Stimulated activated CD8-positive, alpha-beta memory T cell treated with anti-CD3 and anti-CD28 coated beads, Interleukin-15, amount 100 ng/mL, for 24 hours (primary cell): ENCODE data around the gene ASPHD1.
"Not testable (repeated sequence)": the region's sequence is repeated elsewhere in the genome, so short reads cannot be mapped to it uniquely, and the experiment has no call there.

Source experiments
- DNase-seq: peaks from one replicate; pipeline ENCODE4 v3.0.0-alpha.2; 2020; ENCODE audit warnings: low read depth

ASPHD1 gene, protein sequence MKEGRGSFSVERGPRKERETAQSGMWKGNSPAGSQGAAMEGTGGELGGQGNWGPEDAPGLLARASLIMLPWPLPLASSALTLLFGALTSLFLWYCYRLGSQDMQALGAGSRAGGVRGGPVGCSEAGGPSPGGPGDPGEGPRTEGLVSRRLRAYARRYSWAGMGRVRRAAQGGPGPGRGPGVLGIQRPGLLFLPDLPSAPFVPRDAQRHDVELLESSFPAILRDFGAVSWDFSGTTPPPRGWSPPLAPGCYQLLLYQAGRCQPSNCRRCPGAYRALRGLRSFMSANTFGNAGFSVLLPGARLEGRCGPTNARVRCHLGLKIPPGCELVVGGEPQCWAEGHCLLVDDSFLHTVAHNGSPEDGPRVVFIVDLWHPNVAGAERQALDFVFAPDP

DNA sequence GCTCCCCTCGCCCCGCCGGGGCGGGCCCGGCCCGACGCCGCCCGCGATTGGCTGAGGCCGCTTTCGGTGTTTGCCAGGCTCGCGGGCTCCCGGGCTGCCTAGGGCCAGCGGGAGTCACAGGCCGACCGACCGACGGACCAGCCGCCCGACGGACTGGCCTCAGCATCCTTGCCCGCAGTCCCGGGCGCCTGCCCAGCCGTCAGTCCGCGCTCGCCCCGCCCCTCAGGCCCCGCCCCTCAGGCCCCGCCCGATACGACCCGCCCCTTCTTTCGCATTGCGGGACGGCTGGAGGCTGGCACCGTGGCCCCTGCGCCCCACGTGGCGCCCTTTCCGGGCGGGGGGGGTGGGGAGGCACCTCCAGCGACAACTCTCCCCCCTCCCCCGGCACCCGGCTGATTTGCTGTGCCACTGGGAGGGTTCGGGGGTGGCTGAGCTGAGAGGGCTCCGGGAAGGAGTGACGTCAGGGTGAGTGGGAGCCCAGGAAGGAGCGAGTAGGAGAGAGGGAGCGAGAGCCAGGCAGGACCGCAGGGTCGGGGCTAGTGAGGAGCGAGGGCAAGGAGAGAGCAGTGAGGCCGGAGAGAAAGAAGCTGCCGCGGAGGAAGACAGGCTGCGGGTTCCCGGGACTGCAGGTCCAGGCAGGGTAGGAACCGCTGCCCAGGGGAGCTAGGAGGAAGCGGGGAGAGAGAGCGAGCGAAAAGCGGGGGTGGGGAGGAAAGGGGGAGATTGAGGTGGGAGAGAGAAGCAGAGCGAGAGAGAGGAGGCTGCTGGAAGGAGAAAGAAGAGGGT is at the start of gene ASPHD1:
Gene ASPHD1 (plus strand): TSS at position 387 of the 786 bp plus-strand sequence. CDS start 484 bp downstream, outside the sequence.
- peak; percentile 47 for DNase-seq

DNA sequence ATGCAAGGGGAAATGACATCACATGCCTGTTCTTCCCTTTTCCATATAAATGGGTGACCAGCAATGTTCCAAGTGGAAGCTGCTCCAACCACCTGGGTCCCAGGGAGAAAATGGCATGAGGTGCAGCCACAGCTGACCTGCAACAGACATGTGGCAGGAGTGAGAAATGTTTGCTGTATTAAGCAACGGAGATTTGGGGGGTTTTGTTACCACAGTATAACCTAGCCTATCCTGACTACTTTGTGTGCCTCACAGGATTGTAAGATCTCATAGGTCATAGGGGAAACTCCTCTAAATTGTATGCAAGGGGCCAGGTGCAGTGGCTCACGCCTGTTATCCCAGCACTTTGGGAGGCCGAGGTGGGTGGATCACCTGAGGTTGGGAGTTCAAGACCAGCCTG is 49.3 kb upstream of the ASPHD1 start:
- DNase-seq = no peak

DNA sequence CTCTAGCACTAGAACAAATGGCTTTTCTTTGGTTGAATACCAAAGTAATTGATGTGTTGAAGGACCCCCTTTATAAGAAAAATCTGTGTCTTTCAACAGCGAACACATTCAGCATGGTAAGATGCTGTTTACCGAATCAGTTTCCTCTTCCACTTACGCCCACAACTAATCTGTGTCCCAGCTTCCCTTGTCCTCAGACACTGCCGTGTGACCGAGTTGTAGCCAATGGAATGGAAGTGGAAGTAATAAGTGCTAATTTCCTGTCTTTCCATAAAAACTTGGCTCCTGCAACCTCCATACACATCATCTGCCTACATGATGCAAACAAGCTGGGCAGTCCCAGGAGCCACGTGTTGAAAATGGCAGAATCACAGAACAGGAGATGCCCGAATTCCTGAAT is 47.6 kb upstream of the ASPHD1 start:
- DNase-seq = no peak

DNA sequence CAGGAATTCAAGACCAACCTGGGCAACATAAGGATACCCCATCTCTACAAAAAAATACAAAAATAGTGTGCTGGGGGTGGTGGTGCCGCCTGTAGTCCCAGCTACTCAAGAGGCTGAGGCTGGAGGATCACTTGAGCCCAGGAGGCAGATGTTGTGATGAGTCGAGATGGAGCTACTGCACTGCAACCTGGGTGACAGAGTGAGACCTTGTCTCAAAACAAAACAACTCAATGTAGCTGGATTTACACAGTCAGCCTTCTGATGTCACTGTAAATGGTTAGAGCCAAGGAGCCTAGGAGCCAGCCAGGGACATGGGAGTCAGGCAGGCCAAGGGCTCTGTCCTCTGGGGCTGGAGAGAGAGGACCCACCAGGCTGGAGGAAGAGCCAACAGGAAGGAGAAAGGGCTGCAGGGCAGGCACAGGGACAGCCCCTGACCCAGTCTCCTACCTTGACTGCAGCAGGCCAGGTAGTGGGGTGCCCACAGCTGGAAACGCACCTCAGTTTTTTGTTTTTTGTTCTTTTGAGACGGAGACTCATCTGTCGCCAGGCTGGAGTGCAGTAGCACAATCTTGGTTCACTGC is 45.7 kb upstream of the ASPHD1 start:
- DNase-seq = no peak

DNA sequence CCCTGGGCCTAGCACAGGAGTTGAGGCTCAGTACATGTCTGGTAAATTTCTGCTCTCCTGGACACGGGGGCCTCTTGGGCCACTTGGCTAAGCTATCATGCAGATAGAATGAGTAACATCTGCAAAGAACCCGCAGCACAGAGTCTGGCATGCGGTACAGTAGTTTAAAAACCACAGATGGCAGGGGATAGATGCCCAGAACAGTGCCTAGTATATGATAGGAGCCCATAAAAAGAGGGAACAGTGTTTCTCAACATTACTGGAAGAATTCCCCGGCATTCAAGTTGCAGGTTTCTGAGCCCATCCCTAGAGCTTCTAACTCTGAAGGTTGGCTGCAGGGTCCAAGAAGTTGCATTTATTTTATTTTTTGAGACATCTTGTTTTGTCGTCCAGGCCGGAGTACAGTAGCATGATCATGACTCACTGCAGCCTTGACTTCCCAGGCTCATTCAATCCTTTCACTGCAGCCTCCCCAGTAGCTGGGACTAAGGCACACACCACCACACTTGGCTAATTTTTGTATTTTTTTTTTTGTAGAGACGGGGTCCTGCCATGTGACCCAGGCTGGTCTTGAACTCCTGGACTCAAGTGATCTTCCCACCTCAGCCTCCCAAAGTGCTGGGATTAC is 43.0 kb upstream of the ASPHD1 start:
- no peak for DNase-seq

DNA sequence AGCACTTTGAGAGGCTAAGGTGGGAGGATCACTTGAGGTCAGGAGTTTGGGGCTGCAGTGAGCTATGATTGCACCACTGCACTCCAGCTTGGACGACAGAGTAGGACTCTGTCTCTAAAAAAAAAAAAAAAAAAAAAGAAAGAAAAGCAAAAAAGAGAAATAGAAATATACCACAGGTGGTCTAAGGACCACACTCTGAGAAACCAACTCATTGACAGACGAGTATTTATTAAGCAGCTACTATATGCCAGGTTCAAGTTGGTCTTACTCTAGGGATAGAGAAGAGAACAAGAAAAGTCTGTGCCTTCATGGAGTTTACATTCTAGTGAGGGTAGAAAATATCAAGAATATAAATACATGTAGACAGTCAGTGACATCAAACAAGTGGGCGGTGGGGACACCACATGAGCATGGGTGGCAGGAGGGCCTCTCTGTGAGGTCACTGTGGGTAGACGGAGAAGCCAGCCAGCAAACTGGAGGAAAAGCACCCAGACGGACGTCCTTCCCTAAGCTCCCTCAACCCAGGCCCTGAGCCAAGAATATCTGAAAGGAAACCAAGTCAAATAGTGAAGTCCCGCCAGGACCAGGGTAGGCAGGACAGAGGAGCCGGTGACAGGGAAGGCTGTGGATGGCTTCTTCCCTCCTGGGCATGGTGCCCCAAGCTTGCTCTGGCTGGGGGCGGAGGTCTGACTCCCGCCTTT is 42.0 kb upstream of the ASPHD1 start:
- DNase-seq = no peak

DNA sequence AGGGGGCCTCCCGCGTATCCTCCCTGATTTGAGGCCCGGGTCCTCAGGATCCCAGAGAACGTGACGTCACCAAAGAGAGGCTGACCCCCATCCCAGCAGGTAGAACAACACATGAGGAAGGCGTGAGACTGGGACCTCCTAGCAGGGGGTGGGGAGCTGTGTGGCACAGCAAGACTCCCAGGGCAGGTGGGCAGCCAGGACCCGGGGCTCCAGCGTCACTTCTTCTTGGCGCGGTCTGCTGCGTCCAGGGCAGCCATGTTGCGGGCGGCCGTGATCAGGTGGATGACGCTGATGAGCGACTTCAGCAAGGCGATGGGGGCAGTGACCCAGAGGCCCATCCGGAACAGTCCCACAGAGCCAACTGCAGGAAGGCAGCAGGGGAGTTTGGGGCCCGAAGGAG is 41.3 kb upstream of the ASPHD1 start:
- no peak for DNase-seq

DNA sequence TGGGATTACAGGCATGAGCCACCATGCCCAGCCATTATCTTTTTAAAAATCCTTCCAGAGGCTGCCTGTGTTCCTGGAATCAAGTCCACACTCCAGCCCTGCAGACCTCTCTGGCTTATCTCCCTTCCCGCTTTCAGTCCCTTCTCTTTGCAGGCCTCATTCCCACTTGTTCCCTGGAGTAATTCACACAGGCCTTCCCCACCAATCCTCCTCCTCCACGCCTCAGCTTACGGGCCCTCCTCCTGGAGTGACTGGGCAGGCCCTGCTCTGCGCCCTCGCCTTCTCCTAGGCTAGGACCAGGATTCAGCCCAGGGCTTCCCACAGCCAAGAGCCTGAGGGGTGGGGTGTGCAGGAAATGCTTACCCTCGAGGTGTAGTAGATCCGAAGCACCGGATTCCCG is 40.1 kb upstream of the ASPHD1 start:
- DNase-seq = no peak

DNA sequence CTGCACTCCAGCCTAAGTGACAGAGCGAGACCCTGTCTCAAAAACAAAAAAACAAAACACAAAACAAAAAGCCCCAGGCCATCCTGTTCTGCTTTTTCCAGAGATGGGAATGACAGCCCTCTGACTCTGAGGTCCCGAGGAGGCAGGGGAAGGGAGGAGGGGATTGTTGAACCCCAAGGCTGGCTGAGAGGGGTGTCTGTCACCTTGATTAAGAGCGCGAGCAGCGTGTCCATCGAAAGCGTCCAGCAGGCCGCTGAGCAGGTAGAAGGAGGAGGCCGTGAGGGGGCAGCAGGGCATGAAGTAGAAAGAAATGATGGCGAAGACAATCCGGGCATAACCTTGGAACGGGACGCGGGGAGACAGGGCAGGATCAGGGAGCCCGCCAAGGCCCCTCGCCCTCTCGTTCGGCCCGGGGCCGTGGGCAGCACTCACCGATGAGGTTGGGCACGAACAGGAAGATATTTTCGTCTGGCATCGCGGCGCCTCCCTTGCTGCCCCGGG is 37.9 kb upstream of the ASPHD1 start:
- DNase-seq = no peak

DNA sequence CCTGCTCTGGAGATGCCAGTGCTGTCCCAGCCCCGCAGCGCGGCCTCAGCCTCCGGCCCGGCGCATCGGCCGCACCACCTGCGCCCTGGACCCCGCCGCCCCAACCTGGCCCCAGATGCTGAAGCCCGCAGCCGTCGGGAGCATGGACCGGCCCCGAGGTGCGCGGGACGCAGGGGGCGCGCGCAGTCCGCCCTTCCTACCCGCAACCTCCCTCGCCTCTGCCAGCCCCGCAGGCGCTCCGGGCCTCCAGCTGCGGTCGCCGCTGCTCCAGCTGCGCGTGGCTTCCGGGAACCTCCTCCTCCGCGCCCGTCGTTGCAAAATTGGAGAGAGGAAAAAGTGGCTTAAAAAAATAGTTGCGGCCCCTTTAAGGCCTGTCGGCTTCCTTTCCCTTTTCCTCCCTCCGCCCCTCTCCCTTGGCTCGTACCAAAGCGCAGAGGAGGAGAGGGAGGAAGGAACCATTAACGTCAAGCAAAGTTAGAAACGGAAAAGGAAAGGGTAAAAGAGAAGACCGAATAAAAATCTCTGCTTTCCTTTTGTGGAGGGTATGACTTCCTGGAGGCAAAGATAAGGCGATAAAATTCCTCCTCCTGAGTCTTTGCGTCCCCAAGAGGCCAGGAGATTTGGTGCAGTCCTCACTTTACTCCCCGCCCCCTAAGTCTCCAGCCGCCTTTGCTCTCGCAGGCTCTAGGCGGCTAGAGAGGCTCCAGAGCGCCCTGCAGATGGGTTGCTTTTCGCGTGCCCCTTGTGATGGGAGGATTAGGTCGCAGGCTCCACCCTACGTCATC is 37.2 kb upstream of the ASPHD1 start, which contains the start of gene CDIPT:
Gene CDIPT (minus strand): TSS at position 343 of the 785 bp plus-strand sequence. CDS start 369 bp downstream, outside the sequence.
- peak; percentile 58 for DNase-seq

DNA sequence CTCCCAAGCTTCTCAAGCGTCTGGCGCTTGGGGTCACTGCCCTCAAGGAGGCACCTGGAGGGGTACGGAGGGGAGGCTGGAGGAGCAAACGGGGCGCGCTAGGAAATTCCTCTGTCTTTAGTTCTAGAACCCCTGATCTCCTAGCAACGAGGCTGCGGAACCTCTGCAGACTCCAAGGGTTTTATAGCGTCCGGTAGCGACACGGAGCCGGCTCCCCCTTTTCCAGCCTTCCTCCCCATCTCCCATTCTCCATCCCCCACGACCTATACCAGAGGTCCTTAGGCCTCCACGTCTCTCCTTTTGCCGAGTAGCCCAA is 36.7 kb upstream of the ASPHD1 start:
- DNase-seq = no peak

DNA sequence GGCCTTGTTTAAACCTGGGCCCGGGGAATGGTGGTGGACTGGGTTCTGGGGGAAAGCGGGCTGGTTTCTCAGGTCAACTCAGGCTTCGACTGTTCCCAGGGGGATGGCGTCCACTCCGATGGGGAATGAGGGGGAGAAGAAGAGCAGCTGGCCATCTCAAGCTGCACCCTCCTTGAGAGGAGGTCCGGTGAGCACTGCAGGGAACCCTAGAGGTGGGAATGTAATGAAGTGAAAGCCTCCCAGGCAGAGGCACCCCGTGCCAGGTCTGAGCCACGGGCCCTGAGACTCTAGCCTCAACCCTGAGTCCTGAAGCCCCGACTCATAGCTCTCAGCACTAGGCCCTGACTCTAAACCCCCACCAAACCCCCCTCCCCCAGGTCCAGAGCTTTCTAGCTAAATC is 36.1 kb upstream of the ASPHD1 start:
- no peak for DNase-seq

DNA sequence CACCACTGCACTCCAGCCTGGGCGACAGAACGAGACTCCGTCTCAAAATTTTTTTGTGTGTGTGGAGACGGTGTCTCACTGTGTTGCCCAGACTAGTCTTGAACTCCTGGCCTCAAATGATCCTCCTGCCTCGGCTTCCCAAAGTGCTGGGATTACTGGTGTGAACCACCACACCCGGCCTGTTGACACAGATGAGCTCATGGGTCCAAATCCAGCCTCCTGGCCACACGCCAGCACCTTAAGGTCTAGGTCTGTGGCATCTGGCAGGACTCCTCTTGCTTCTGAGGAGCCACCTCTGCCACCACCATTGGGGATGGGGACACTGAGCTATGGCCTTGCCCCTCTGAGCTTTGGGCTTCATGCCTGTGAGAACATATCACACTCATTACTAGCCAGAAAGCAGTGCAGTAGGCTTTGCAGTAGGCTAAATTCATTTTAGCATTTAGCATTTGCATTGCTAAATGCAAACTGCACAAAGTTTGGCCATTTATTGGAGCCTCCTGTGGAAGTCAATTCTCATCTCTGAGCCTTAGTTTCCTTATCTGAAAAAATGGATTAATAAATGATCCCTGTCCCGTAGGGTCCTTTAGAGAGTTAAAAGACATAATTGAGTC is 31.8 kb upstream of the ASPHD1 start:
- no peak for DNase-seq

DNA sequence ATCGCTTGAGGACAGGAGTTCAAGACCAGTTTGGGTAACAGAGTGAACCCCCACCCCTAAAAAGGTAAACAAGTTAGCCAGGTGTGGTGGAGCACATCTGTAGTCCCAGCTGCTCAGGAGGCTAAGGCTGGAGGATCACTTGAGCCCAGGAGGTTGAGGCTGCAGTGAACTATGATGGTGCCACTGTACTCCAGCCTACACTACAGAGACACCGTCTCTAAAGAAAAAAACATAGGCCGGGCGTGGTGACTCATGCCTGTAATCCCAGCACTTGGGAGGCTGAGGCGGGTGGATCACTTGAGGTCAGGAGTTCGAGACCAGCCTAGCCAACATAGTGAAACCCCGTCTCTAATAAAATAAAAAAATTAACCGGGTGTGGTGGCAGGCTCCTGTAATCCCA is 31.2 kb upstream of the ASPHD1 start:
- DNase-seq = not testable (repeated sequence)

DNA sequence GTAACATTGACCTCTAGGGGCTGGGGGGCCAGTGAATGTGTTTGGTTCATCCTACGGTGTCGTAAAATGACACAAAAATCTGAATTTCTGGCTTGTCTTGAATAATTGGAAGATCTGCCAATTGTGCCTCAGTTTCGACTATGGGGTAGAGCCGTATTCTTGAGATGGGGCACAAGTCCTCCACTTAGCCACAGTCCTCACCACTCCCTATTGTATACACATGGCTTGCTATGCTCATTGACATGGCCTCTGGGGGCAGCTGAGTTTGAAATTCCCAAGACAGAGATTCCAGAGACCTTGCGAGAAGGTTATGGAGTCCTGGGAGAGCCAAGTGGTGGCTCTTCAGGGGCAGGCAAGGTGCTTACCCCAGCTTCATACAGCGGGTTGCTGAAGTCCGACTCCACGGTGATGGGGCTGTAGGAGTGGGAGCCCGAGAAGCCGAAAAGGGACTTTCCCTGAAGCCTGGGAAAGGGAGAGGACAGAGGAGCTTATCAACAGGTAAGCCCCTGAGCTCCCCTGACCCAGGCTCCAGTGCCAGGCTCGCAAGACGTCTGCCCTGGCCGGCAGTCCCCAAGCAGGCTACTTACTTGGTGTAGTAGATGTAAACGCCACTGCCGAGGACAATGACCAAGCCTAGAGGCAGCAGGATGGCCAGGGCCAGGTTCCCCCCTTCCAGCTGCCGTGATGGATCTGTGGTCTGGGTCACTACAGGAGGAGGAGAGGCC is 28.3 kb upstream of the ASPHD1 start:
- no peak for DNase-seq

DNA sequence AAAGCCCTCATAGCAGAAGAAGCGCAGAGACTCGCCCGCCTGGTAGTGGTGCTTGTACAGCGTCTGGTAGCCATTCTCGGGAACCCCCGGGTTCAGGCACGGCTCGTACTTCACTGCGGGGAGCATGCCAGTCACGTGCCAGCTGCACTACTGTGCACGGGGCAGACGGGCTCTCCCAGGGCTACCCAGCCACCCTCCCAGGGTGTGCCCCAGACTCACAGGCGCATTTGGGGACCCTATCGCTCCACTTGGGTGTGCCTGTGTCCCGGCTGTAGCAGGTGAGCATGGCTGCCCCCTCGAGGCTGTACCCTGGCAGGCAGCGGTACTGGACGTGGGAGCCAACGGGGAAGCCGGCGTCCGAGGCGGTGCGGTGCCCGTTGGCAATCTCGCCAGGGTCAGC is 27.0 kb upstream of the ASPHD1 start:
- DNase-seq = no peak

DNA sequence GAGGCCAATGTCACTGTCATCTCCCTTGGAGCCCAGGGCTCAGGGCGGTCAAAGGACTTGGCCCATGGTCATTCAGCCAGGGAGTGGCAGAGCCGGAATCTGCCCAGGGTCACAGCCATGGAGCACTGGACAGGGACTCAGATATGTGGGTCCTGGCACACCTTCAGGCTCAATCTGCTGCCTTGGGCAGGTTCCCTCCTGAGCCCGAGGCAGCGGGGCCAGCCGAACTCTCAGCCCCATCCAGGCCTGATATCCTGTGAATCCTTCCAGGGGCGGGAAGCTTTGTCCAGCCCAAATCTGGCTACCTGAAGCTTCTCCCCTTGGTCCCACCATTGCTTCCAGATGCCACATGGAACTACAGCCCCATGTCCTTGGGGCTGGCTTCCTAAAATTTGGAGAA is 25.1 kb upstream of the ASPHD1 start:
- no peak for DNase-seq

DNA sequence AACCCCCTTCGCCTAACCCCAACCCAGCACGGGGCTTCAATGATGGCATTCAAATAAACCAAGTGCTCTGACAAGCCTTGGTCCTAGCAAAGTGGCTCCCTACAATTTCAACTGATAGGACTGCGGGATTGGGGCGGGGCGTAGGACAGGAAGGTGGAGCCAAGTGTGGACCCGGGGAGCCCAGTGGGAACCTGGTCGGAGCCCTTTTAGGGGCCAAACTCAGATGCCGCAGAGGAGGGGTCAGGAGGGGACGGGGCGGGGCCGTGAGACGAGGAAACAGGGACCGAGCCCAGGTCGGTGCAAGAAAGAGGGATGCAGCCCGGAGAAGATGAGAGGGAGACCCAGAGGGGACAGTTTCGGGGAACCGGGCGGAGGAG is 24.1 kb upstream of the ASPHD1 start:
- no peak for DNase-seq

DNA sequence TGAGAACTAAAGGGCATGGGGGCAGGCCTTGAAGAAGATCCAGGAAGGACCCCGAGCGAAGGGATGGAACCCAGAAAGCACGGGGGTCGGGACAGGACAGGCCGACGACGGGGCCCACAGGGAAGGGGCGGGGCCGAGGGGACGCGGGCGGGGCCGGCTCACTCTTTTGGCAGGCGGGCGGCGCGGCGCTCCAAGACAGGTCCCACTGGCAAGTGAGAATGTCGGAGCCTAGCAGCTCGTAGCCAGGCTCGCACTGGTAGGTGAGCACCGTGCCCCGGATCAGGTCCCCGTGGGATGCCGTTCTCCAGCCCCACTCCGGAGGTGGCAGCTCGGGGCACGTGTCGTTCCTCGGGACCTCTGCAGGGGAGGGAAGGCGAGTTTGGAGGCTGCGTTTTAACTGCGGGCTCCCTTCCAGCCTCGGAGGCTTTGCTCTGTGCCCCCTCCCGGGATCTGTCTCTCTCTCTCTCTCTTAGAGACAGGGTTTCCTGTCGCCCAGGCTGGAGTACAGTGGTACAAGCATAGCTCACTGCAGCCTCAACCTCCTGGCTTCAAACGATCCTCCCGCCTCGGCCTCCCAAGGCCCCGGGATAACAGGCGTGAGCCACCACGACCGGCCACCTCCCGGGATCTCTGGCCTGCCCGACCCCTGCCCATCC is 23.6 kb upstream of the ASPHD1 start:
- no peak for DNase-seq
